Measurements from ENCODE around the gene XRCC3.

The XRCC3 gene

DNA sequence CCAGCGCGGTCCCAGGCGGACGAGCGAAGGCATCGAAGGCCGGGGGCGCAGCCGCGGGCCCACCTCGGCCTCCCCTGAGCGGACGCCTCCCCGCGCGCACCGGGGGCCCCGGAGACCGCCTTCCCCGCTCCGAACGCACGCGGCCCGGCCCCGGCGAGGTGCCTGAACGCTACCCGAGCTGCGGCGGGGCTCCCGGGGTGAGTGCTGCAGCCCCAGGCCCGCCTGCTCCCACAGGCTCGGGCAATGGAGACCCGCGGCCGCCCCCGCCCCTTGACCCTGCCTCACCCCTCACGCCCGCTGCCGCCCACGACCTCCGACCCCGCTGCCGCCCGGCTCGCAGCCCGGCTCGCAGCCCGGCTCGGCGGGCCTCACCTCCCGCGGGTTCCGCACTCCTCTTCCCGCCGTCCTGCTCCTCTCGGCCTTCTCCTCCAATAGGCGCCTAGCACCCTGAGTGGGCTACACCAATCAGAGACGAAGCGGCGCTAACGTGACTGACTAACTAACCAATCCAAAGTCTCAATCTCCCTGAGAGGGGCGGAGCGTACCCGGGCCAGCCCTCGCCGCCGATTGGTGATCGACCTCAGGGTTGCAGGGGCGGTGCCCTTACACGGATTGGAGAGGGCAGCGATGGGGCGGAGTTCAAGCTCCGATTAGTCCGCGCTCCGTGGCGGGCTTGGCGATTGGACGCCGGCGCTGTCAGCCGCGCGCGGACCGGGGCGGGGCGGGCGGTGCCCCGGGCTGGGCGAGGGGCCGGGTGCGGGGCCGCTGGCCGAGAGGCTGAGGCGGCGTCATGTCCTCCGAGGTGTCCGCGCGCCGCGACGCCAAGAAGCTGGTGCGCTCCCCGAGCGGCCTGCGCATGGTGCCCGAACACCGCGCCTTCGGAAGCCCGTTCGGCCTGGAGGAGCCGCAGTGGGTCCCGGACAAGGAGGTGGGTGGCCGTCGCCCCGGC lies at the start of gene XRCC3, which contains the start of gene ZFYVE21:
Gene XRCC3, minus strand, starts transcription at position 400 of the 949 bp plus-strand sequence. CDS start 4,364 bp downstream, outside the sequence.
Gene ZFYVE21, plus strand, starts transcription at position 759 of the 949 bp plus-strand sequence. Its CDS starts 32 bp downstream, at position 791.
- peak; percentile 99 for FAIRE-seq
- DNase-seq (ENCODE audit: insufficient read length, low spot score), result peak; percentile 100

DNA sequence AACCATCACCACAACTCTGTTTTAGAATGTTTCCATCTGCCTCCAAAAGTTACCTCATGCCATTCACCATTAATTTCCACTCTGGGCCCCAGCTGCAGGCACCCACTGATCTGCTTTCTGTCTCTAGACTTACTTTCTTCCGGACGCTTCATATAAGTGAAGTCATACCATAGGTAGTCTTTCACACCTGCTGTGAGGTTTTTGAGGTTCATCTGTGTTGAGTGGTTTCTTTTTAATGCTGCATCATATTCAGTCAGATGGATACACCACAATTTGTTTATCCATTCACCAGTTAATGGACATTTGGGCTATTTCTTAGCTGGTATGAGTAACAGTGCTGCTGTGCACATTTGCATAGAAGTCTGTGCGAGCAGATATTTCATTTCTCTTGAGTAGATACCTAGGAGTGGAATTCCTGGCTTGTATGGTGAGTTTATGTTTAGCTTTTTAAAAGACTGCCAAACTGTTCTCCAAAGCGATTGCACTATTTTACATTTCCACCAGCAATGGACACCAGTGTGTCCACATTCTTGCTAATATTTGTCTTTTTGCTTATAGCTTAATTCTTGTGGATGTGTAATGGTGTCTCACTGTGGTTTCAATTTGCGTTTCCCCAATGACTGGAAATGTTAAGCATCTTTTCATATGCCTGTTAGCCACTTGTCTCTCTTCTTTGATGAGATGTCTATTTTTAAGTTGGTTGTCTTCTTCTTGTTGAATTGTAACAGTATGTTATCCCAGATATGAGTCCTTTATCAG lies 48.7 kb upstream of the XRCC3 start:
- FAIRE-seq, result no peak
- no peak for DNase-seq (ENCODE audit: insufficient read length, low spot score)

DNA sequence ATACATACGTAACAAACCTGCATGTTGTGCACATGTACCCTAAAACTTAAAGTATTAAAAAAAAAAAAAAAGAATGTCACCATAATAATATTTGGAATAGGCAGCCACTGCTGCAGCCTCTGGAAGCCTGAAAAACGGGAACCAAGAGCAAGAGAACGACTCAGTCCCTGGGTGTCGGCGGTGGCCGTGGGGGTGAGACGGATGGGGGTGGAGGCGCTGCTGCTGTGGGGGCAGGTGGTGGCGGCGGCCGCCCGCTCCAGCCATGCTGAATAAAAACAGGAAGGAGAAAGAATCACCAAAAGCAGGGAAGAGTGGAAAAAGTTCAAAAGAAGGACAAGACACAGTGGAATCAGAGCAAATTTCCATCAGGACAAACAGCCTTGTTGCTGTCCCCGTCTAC lies 47.3 kb upstream of the XRCC3 start:
- FAIRE-seq, result no peak
- DNase-seq (ENCODE audit: insufficient read length, low spot score), result no peak

DNA sequence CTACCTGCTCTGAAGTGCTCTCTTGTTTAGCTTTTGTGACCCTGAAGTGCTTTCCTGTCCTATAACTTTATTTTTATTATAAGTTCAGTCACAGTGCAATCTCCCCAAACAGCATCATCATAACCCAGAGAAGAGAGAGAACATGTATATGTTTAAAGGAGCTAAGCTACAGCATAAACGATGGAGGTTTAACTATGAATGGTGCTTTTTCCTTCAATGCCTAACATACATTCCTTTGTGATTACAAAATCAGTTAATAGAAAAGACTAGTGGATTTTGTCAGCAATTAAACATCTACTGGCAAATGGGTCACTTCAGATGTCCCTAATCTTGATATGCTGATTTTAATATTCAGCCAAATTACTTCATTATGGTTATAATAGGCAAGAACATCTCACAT lies 46.8 kb upstream of the XRCC3 start:
- DNase-seq (ENCODE audit: insufficient read length, low spot score), result no peak
- no peak for FAIRE-seq

DNA sequence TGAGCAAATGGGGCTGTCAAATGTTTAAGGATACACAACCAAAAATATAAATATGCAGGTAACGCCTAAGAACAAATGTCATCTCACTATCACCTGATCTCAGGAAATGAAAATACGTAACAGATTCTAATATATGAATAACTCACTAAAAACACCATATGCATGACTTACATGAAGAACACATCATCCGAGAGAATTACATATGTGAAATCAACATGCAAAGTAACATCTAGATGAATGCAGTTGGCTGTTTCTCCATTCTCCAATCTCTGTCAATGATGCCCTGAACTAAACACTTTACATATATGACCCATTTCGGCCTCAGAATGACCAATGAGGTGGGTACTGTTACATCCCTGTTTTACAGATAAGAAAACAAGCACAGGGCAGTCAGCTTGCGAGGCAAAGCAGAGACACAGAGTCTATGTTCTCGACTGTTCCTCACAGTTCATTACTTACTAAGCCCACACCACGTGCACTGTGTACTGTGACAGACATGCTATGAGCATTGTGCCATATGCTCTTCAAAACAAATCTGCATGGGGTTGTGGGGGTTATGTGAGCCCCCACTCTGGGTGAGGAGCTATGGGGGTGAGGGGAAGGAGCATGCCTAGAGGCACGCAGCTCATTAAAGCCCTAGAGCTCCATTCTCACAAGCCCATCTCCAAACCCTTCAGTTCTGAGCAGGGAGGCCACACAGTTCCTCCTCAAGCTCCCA lies 43.0 kb upstream of the XRCC3 start:
- DNase-seq (ENCODE audit: insufficient read length, low spot score), result no peak
- FAIRE-seq, result peak; percentile 80

DNA sequence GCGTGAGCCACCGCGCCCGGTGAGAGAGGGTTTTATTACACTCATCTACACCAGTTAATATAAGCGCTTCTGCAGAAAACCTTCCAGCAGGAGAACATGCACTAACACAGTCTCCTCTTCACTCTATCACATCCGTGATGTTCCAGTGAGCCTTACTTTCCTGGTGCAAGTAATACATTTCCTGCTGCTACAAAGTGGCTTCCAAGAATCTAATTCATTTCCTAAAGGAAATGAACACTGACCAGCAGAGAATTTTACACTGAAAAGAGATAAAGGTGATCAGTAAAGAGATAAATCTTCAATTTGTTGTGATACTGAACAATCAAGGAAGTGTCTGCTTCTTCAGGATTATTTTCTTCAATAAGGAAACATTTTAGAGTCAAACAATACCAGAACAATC lies 39.8 kb upstream of the XRCC3 start:
- FAIRE-seq (no peak), DNase-seq (ENCODE audit: insufficient read length, low spot score) (no peak)

DNA sequence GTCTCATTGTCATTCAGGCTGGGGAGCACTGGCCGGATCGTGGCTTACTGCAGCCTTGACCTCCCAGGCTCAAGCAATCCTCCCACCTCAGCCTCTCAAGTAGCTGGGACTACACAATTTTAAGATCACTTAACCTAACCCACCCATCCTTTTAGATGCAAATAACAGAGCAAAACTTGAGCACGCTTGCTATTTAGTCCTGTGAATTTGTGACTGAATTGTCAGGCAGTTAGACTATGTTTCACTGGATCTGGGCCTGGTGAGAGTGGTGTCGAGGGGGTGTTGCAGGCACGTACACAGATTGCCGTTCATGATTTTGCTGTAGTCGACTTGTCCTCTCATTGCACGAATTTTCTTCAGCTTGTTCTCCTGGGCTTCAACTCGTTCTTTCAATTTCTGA lies 38.5 kb upstream of the XRCC3 start:
- no peak for DNase-seq (ENCODE audit: insufficient read length, low spot score)
- FAIRE-seq, result no peak

DNA sequence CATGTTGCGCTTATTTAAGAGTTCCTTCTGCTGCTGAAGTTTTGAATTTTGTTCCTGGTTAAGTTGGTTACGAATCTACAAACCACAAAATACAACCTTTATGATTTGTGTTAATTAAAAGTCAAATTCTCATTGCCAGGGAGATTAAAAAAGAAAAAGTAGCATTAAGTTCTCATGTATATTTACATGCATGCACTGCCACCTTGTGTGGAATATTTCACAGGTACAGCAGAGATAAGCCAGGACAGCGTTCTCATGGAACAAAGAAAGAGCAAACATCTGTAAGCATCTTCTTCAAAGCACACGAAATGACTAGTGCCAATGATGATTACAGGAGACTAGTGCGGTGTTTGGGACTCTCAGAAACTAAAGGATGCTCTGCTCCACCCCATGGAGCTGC lies 34.6 kb upstream of the XRCC3 start:
- no peak for FAIRE-seq
- no peak for DNase-seq (ENCODE audit: insufficient read length, low spot score)

DNA sequence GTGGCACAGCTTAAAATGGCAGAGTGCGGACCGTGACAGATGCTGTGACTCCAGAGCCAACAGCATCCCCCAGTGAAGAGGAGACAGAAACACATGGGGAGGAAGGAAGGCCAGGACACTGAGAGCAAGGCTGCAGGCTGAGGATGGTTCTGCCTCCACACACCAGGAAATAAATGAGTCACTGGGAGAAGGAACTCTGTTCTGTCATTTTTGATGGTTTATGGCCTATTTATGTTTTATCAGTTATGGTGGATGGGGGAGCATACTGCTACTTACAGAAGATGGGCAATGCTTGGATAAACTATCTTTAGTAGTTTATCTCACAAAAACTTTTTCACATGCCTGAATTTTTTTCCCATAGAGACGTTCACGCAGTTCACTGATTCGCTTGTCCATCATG lies 34.2 kb upstream of the XRCC3 start:
- DNase-seq (ENCODE audit: insufficient read length, low spot score) (no peak), FAIRE-seq (no peak)

DNA sequence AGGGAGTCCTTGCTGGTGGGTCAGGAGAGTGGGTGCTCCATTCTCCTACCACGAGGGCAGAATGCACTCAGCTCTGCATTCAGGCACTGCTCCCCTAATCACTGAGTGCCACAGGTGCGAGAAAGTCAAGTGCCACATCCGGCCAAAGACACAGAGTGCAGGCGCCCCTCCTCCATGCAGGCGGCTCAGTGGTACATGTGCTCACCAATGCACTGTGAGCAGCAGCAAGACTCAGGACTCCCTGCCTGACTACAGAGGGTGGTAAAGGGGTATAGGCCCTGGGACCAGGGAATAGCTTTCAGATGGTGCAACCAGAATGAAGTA lies 33.2 kb upstream of the XRCC3 start:
- no peak for FAIRE-seq
- DNase-seq (ENCODE audit: insufficient read length, low spot score), result no peak

DNA sequence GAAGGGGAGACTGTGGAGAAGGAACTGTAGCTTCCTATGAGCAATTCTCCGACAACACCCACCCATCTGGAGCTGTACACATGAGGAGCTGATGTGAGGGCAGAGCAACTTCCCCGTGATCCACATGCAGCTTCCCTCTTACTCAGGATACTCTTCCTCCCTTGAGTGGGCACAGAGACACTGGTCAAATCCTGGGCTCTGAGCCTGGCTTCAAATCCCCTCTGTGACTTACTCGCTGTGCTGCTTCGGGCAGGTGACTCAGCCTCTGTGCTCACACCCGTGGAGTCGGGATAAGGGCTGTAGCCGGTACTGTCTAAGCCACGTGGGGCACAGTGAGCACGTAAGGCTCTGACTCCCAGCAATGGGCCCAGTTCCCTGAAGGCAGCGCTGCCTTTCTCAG lies 31.4 kb upstream of the XRCC3 start:
- no peak for FAIRE-seq

DNA sequence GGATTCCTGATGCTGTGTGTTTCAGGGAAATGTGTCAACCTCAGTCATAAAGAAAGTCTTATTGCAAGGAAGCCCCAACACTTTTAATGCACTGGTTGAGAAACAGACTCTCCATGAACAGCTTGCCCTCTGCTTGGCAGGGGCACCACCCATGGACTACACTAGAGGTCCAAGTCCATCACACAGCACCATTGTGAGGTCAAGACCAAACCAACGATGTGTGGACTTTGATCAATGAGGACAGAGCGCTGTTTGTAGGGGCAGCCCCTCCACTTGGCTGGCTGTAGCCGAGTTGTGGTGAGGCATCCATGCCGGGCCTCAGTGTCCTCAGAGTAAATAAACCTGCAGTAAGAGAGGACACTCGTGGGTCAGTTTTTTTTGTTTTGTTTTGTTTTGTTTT lies 30.2 kb upstream of the XRCC3 start:
- no peak for FAIRE-seq
- no peak for DNase-seq (ENCODE audit: insufficient read length, low spot score)

More for the DNA sequence above, 31.4 kb upstream of the XRCC3 start:
- DNase-seq (ENCODE audit: insufficient read length, low spot score), result no peak

DNA sequence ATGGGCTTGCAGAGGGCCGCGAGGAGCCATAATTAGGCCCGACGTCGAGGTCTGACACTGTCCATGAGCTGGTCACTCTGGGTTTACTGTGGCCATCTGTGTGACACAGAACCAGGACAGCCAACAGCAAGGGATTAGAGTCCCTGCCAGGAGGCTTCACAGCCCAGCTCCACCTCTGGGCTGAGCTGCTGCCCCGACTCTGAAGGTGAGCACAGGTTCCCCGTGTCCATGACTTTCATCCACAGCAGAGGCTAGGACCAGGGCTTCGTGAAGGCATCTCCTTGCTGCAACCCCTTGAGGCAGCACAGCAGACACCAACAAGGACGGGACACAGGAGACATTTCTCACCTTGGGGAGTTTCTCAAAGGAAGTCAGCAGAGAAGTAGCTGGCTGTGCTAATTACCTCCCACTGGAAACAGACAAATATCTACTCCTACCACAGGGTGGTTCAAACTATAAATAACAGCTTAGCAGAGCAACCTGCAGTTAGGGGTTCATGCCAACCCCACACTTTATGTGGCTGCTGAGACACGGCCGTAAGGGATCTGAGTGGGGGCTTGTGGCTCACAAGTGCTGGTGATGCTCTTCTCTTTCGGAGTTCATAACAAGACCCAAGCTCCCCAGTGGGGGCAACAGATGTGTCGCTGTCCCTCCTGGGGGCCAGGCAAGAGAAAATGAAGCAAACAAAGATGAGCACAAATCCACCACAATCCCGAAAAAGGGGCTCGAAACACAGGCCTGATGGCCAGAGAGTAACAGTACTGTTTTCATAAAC lies 29.6 kb upstream of the XRCC3 start:
- no peak for DNase-seq (ENCODE audit: insufficient read length, low spot score)
- no peak for FAIRE-seq

DNA sequence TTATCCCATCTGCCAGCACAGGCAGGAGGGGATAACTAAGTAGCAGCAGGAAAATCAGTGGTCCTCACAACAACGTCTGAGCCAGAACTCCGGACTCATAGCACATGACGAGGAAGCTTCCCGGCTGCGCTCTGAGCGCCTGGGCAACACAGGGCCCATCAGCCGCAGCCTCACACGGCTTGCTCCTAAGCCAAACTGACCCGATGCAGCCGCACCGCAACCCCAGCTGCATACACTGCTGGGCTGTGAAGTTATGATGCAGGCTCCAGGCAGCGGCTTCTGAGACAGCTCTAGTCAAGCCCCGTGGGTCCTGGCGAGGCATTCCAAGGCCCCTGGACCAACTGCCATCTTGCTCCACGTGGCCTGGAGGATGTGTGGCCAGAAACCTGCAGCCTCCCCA lies 28.4 kb upstream of the XRCC3 start:
- FAIRE-seq (no peak), DNase-seq (ENCODE audit: insufficient read length, low spot score) (no peak)

DNA sequence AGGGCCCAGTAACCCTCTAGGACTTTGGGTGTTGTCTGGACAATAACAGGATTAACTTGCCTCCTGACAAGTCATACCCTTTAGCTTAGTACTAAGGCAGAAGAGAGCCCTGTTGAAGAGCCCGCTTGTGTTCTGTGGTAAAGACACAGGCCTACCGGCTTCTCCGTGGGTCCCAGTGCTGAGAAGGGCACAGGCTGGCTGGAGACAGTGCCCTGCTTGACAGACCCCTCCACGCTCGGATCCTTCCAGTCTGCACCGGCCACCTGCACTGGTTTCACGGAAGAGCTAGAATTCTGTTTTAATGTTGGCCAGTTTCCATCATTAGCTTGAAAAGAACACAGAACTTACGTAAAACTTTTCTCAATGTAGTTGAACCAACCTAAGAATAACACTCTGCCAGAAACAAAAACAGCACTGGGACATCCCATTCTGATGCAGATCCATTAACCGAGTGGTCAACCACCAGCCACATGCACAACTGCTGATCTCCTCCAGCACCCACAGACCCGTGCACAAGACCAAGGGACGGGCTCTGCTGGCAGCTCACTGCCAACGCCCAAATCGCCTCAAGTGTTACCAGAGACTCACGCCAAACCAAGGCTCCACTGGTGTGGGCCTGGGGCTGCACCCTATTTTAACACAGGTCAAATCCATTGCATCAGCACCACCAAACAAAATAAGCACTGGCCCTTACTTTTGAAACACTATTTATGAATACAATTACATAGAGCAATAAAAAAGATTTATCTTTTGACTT lies 27.4 kb upstream of the XRCC3 start:
- DNase-seq (ENCODE audit: insufficient read length, low spot score) (no peak), FAIRE-seq (no peak)

DNA sequence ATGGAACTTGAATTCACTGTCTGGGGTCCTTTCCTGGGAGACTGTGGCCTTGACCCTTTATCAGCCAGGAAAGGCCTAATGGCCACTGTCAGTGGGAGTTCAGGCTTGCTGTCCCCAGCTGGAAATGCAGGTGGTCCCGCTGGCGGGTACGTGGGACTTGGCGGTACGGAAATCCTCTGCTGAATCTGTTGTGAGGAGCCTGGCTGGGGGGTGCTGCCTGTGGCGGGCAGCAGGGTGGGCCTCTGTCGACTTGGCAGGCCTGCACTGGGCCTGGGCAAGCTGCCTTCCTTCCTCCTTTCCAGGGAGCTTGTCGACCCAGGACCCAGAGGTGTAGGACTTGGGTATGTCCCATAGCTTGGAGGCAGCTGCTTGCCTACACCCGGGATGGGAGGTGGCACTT lies 26.6 kb upstream of the XRCC3 start:
- DNase-seq (ENCODE audit: insufficient read length, low spot score) (no peak), FAIRE-seq (no peak)

DNA sequence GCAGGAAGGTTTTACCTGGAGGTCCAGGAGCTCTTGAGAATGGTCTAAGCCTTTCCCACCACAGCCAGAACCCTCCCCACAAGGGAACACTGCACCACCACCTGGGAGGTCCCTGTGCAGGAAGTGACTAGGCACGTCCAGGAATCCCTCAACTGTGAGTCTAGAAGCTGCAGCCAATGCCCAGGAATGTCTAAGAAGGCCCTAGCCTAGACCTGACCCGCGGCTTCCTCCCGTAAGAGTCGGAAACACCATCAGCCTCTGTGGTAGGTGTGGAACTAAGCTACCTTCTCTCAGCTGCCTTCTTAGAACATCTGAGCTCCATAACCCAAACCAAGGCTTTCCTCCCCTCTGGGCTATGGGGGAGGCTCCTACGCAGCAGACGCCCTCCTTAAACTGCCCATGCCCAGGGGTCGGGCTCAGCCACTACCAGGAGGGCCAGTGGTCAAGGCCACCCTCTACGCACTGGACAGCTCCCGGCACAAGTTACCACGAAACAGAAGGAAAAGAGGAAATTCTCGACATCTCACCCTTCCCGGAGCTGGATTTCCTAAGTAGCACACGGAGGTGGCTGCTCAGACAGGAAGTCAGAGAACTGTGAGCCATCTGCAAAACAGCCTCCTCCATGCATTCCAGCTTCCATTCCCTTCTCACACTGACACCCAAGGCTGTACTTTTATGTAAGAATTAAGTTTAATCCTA lies 25.9 kb upstream of the XRCC3 start:
- no peak for DNase-seq (ENCODE audit: insufficient read length, low spot score)
- no peak for FAIRE-seq

DNA sequence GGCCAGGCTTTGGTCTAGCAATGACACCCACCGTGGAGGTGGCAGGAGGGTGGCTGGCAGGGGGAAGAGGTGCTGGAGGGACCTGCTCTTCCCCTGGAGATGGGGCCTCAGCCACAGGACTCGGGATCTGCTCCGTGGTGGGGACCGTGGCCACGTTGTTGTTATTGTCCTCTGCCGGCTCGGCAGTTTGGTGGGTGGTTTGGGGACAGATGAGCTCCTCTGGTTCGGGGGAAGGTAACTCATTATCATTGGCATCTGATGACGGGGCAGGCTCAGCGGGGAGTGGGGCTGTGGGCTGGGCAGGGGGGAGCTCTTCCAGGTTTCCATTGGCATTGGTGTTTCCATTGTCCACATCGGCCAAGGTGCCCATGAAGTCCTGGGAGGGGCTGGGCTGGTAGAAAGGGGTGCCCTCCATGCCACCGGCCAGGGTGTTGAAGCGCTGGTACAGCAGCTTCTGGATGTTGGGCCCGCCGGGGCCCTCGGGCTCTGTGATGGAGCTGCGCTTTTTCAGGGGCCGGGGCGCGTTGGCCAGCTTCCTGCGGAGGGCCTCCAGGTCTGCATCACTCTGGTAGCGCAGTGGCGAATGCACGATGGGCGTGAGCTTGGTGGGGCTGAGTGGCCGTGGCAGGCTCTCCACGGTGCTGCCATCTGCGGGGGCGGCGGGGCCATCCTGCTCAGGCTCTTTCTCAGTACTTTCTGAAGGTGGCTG lies 24.7 kb upstream of the XRCC3 start:
- DNase-seq (ENCODE audit: insufficient read length, low spot score) (no peak), FAIRE-seq (no peak)

DNA sequence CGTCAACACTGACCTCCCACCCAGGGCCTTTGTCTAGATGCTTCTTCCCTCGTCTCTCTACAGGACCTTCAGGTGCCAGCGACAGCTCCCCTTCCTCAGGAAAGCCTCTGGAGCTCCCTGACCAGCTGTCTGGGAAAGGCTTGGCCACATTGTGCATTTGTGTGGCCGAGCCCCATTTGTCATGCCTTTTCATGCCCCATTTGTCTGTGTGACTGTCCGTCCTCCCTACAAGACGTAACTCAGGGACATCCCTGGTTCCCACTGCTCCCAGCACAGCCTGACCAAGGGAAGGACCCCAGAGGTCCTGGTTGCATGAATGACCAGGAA lies 24.2 kb upstream of the XRCC3 start:
- no peak for FAIRE-seq
- no peak for DNase-seq (ENCODE audit: insufficient read length, low spot score)

All from HTR-8/SVneo (cell line).